Nephron progenitor cell (in vitro differentiated cells): ENCODE data around the gene DSP.

Experiments used
- DNase-seq: peaks from one replicate; pipeline ENCODE4 v3.0.0; 2021
- H3K27ac Mint-ChIP-seq: 2 replicates; pipeline ENCODE4 v1.8.0; 2021; ENCODE audit warnings: mild to moderate bottlenecking, moderate library complexity, mixed read lengths
- H3K27me3 Mint-ChIP-seq: 2 replicates; pipeline ENCODE4 v1.8.0; 2021; ENCODE audit warnings: mild to moderate bottlenecking, low read depth, mixed read lengths; ENCODE audit not compliant: poor library complexity
- H3K36me3 Mint-ChIP-seq: 2 replicates; pipeline ENCODE4 v1.8.0; 2021; ENCODE audit warnings: low read depth, mixed read lengths
- H3K4me1 Mint-ChIP-seq: 2 replicates; pipeline ENCODE4 v1.8.0; 2021; ENCODE audit warnings: mixed read lengths
- H3K4me3 Mint-ChIP-seq: 2 replicates; pipeline ENCODE4 v1.8.0; 2021; ENCODE audit warnings: mild to moderate bottlenecking, moderate library complexity, mixed read lengths
- H3K9me3 Mint-ChIP-seq: 2 replicates; pipeline ENCODE4 v1.8.0; 2021; ENCODE audit warnings: mild to moderate bottlenecking, moderate library complexity, mixed read lengths
- TF ChIP-seq, protein P1 (sequence below): fragments of 200-600 bp; sonication (generic); IDR thresholded peaks from 2 replicates; pipeline ENCODE4 v1.5.0; 2021; ENCODE audit warnings: antibody characterized with exemption

The DSP gene

DNA sequence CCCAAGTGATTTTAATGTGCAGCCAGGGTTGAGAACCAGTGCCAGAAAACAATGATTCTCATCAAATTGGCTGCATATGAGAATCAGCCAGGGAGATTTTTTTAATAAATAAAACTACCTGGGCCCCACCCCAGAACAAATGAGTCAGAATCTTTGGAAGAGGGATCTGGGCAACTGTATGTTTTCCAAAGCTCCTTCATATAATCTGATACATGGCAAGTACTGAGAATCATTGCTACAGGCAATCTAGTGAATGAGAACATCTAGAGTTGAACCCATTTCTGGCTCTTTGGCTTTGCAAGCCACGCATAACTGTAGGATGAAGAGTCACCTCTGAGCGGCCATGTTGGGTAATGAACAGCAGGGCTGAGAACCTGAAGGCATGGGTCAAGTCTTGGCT, 26.1 kb upstream of the DSP start:
- no peak overlapping the region for H3K4me3 Mint-ChIP-seq
- H3K27ac Mint-ChIP-seq: no peak overlapping the region
- peaks cover 11% of the 10 kb centered on the region for H3K4me1 Mint-ChIP-seq
- TF ChIP-seq, protein P1, sequence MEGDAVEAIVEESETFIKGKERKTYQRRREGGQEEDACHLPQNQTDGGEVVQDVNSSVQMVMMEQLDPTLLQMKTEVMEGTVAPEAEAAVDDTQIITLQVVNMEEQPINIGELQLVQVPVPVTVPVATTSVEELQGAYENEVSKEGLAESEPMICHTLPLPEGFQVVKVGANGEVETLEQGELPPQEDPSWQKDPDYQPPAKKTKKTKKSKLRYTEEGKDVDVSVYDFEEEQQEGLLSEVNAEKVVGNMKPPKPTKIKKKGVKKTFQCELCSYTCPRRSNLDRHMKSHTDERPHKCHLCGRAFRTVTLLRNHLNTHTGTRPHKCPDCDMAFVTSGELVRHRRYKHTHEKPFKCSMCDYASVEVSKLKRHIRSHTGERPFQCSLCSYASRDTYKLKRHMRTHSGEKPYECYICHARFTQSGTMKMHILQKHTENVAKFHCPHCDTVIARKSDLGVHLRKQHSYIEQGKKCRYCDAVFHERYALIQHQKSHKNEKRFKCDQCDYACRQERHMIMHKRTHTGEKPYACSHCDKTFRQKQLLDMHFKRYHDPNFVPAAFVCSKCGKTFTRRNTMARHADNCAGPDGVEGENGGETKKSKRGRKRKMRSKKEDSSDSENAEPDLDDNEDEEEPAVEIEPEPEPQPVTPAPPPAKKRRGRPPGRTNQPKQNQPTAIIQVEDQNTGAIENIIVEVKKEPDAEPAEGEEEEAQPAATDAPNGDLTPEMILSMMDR: no peak
- H3K27me3 Mint-ChIP-seq: peaks cover 11% of the 10 kb centered on the region
- no peaks in the 10 kb centered on the region for H3K9me3 Mint-ChIP-seq
- no peaks in the 10 kb centered on the region for H3K36me3 Mint-ChIP-seq
- DNase-seq: no peak

DNA sequence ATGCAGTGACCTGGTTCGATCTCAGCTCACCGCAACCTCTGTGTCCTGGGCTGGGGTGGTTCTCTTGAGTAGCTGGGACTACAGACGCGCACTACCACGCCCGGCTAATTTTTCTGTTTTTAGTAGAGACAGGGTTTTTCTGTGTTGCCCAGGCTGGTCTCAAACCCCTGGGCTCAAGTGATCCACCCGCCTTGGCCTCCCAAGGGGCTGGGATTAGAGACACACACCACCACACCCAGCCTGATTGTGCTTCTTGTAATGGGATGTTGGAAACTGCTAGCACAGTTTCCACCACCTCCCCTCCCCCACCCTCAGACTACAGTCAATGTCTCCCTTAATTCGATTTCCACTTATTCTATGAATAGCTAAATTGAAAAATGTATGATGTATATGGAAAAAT, 22.6 kb upstream of the DSP start:
- no peaks in the 10 kb centered on the region for H3K36me3 Mint-ChIP-seq
- H3K9me3 Mint-ChIP-seq: no peaks in the 10 kb centered on the region
- no peak overlapping the region for H3K4me3 Mint-ChIP-seq
- no peak overlapping the region for H3K27ac Mint-ChIP-seq
- TF ChIP-seq, protein P1: no peak
- no peak for DNase-seq
- peaks cover 11% of the 10 kb centered on the region for H3K4me1 Mint-ChIP-seq
- peaks cover 10% of the 10 kb centered on the region for H3K27me3 Mint-ChIP-seq

GRCh38 chr6:7522873-7523272, 18.6 kb upstream of the DSP start:
- no peak overlapping the region for H3K27ac Mint-ChIP-seq
- H3K36me3 Mint-ChIP-seq: no peaks in the 10 kb centered on the region
- TF ChIP-seq, protein P1: no peak
- H3K27me3 Mint-ChIP-seq: peaks cover 11% of the 10 kb centered on the region
- H3K4me1 Mint-ChIP-seq: peaks cover 31% of the 10 kb centered on the region
- H3K9me3 Mint-ChIP-seq: no peaks in the 10 kb centered on the region
- H3K4me3 Mint-ChIP-seq: no peak overlapping the region
- DNase-seq: no peak

DNA sequence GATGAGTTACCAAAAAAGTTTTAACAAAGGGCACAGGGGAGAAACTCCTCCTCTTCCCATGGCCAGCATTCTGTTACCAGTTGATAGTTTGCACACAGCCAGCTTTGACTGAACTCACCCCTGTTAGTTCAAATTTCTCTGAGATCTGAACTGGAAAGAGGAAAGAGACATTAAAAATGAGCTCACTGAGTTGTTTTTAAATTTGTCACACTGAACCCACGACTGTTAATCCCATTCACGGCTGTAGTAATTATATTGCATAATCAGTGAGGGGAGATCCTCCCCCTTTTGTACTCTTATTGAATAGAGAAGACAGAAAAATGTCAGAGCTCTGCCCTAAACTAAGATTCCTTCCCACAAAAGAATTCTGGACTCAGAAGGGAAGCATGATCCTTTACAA, 17.5 kb upstream of the DSP start:
- Mint-ChIP-seq H3K4me1 (peaks cover 36% of the 10 kb centered on the region), H3K4me3 (no peak overlapping the region), H3K9me3 (no peaks in the 10 kb centered on the region), H3K27me3 (peaks cover 11% of the 10 kb centered on the region), H3K27ac (no peak overlapping the region), H3K36me3 (no peaks in the 10 kb centered on the region)
- no peak for DNase-seq
- TF ChIP-seq, protein P1: no peak

DNA sequence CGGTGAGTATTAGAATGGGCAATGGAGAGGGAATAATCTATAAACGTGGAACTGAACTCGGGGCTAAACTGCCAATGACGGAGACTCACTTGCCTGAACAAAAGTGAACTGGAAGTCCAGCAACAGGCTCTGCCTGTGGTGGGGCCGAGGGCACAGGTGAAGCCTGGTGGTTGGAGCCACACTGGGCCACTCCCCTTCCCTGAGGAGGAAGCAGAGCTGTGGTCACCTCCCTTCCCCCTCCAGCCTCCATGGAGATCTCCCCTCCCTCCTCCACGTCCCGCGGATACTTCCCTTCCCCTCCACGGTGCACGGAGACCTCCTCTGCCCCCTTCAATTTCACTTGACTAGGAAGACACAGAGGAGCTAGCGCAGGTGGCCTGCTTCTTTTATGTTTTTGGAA, 14.7 kb upstream of the DSP start:
- H3K9me3 Mint-ChIP-seq: no peaks in the 10 kb centered on the region
- H3K4me1 Mint-ChIP-seq: peaks cover 42% of the 10 kb centered on the region
- H3K4me3 Mint-ChIP-seq: no peak overlapping the region

GRCh38 chr6:7528565-7528964, 12.9 kb upstream of the DSP start:
- Mint-ChIP-seq H3K9me3 (no peaks in the 10 kb centered on the region), H3K27ac (no peak overlapping the region), H3K36me3 (no peaks in the 10 kb centered on the region), H3K4me3 (no peak overlapping the region), H3K27me3 (peaks cover 5% of the 10 kb centered on the region), H3K4me1 (peaks cover 54% of the 10 kb centered on the region)
- TF ChIP-seq, protein P1: no peak
- DNase-seq: no peak

More for the DNA sequence above, 14.7 kb upstream of the DSP start:
- Mint-ChIP-seq H3K27ac (no peak overlapping the region), H3K27me3 (peaks cover 9% of the 10 kb centered on the region), H3K36me3 (no peaks in the 10 kb centered on the region)
- TF ChIP-seq, protein P1: no peak
- no peak for DNase-seq
